Mesendoderm (in vitro differentiated cells): ENCODE results near the gene OGT.
"Not testable (repeated sequence)": the region's sequence is repeated elsewhere in the genome, so short reads cannot be mapped to it uniquely, and the experiment has no call there.

ENCODE experiments used
- DNase-seq: peaks from one replicate; pipeline ENCODE4 v3.0.0; 2013
- H2AK5ac ChIP-seq: 2 replicates; pipeline ENCODE4 v1.6.1; 2013; ENCODE audit warnings: low read length, inconsistent platforms
- H2BK120ac ChIP-seq: 2 replicates; pipeline ENCODE4 v1.6.1; 2013; ENCODE audit warnings: low read depth, mild to moderate bottlenecking, low read length, moderate library complexity, mixed read lengths
- H2BK15ac ChIP-seq: replicated peaks from 2 replicates; pipeline ENCODE4 v1.6.1; 2013; ENCODE audit warnings: low read depth, mild to moderate bottlenecking, moderate library complexity
- H2BK5ac ChIP-seq: 2 replicates; pipeline ENCODE4 v1.6.1; 2013; ENCODE audit warnings: low read length, inconsistent platforms
- H3K18ac ChIP-seq: 2 replicates; pipeline ENCODE4 v1.6.1; 2013; ENCODE audit warnings: mild to moderate bottlenecking, low read length, mixed read lengths
- H3K23ac ChIP-seq: one replicate; pipeline ENCODE4 v1.6.1; 2013; ENCODE audit warnings: low read length
- H3K27ac ChIP-seq: 2 replicates; pipeline ENCODE4 v1.5.1; 2013; ENCODE audit warnings: low read depth, mild to moderate bottlenecking, inconsistent platforms, low read length, moderate library complexity
- H3K27me3 ChIP-seq: 2 replicates; pipeline ENCODE4 v1.6.1; 2013; ENCODE audit warnings: low read length, control low read depth, mild to moderate bottlenecking, inconsistent platforms; ENCODE audit not compliant: insufficient read depth, poor library complexity
- H3K36me3 ChIP-seq: 2 replicates; pipeline ENCODE4 v1.6.1; 2013; ENCODE audit warnings: low read length, inconsistent platforms; ENCODE audit not compliant: control insufficient read depth, insufficient read depth
- H3K4ac ChIP-seq: one replicate; pipeline ENCODE4 v1.6.1; 2013; ENCODE audit warnings: low read depth, mild to moderate bottlenecking, low read length, moderate library complexity
- H3K4me1 ChIP-seq: 2 replicates; pipeline ENCODE4 v1.6.1; 2013; ENCODE audit warnings: low read depth, low read length, inconsistent platforms; ENCODE audit not compliant: control insufficient read depth
- H3K4me2 ChIP-seq: 2 replicates; pipeline ENCODE4 v1.6.1; 2013; ENCODE audit warnings: low read length
- H3K4me3 ChIP-seq: 2 replicates; pipeline ENCODE4 v1.5.1; 2013; ENCODE audit warnings: mild to moderate bottlenecking, low read length
- H3K56ac ChIP-seq: one replicate; pipeline ENCODE4 v1.6.1; 2013; ENCODE audit warnings: low read length
- H3K79me1 ChIP-seq: 2 replicates; pipeline ENCODE4 v1.6.1; 2013; ENCODE audit warnings: low read length, inconsistent platforms
- H3K79me2 ChIP-seq: 2 replicates; pipeline ENCODE4 v1.6.1; 2013; ENCODE audit warnings: mild to moderate bottlenecking, low read length; ENCODE audit not compliant: control insufficient read depth, insufficient read depth
- H3K9ac ChIP-seq: 2 replicates; pipeline ENCODE4 v1.6.1; 2013; ENCODE audit warnings: low read length, inconsistent platforms
- H4K5ac ChIP-seq: one replicate; pipeline ENCODE4 v1.6.1; 2013; ENCODE audit warnings: low read length
- H4K8ac ChIP-seq: one replicate; pipeline ENCODE4 v1.6.1; 2013; ENCODE audit warnings: low read depth, mild to moderate bottlenecking, control low read depth, low read length, moderate library complexity
- WGBS: extraction: QIAGEN DNeasy Blood & Tissue Kit; methylation state at CpG from one replicate; pipeline ENCODE4 v1.1.7; 2013; ENCODE audit warnings: low lambda C conversion rate, missing lambda C conversion rate; ENCODE audit not compliant: insufficient coverage; ENCODE audit errors: extremely low coverage; 5-methylcytosine and 5-hydroxymethylcytosine counted together

Gene OGT

DNA sequence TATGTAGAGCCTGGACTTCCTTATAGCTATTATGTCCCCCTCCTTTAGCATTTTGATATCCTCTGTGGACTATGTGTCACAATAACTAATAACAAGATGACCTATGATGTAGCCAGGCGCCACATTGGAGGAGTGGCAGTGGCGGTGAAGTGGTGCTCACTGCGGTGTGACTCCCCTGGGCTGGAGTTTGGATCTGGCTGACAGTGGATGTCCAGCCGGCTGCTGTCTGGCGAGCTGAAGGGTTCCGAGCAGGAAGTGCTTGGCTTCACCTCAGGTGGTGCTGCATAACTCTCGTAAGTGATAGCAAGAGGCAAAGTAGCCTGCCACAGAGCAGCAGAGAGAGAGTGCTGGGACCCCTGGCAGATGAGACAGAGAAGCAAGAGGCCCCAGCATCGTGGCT is 60.3 kb downstream of the OGT start:
- not testable (repeated sequence) for H3K79me2 ChIP-seq

DNA sequence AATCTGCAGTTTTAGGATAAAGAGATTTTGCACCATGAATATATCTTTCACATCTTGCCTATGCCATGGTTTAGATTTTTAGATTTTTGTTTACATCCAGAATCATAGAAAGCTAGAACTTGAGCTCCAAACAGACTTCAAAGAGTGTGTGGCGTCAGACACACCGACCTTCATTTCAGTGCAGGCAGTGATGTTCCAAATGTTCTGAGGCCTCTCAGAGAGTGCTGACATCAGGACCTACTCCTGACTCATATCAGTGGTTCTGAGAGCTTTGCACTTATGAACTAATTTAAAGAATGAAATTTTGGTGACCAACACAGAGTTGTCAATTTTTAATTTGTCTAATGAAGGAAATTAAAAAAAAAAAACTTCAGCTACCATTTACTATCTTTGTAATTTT is 67.1 kb downstream of the OGT start:
- H3K4me1 ChIP-seq = no peaks in the 10 kb centered on the region
- no peak overlapping the region for H2BK5ac ChIP-seq
- no peak overlapping the region for H3K23ac ChIP-seq
- H3K79me1 ChIP-seq = no peaks in the 10 kb centered on the region
- H3K79me2 ChIP-seq = no peaks in the 10 kb centered on the region
- no peak overlapping the region for H4K8ac ChIP-seq
- no peak overlapping the region for H4K5ac ChIP-seq
- H3K36me3 ChIP-seq = no peaks in the 10 kb centered on the region
- H2AK5ac ChIP-seq = no peak overlapping the region
- no peak overlapping the region for H3K4me3 ChIP-seq
- no peak overlapping the region for H3K4ac ChIP-seq
- H3K56ac ChIP-seq = no peak overlapping the region
- no peak for DNase-seq
- no CpG with 5 or more reads among the region's 2 CpGs for WGBS
- H2BK120ac ChIP-seq = no peak overlapping the region
- no peak overlapping the region for H2BK15ac ChIP-seq
- no peak overlapping the region for H3K4me2 ChIP-seq
- no peak overlapping the region for H3K9ac ChIP-seq
- no peaks in the 10 kb centered on the region for H3K27me3 ChIP-seq
- H3K27ac ChIP-seq = no peak overlapping the region
- H3K18ac ChIP-seq = no peak overlapping the region

More for the DNA sequence above, 60.3 kb downstream of the OGT start:
- H3K56ac ChIP-seq, H2BK120ac ChIP-seq, H4K5ac ChIP-seq, H3K4me3 ChIP-seq, H3K36me3 ChIP-seq, H2BK5ac ChIP-seq, H4K8ac ChIP-seq, H3K18ac ChIP-seq, H3K27ac ChIP-seq, H3K4ac ChIP-seq, H3K27me3 ChIP-seq, H2BK15ac ChIP-seq, H3K79me1 ChIP-seq, H3K9ac ChIP-seq, H3K4me2 ChIP-seq, H3K4me1 ChIP-seq, H2AK5ac ChIP-seq, H3K23ac ChIP-seq: not testable (repeated sequence)
- DNase-seq = peak; percentile 13
- WGBS = no CpG with 5 or more reads among the region's 8 CpGs

DNA sequence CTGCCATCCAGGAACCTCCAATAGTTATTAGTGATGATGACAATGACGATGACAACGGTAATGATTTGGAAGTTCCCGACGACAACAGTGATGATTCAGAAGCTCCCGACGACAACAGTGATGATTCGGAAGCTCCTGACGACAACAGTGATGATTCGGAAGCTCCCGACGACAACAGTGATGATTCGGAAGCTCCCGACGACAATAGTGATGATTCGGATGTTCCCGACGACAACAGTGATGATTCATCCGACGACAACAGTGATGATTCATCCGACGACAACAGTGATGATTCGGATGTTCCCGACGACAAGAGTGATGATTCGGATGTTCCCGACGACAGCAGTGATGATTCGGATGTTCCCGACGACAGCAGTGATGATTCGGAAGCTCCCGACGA is 70.7 kb downstream of the OGT start:
- no CpG with 5 or more reads among the region's 33 CpGs for WGBS
- no peaks in the 10 kb centered on the region for H3K36me3 ChIP-seq
- H2BK5ac ChIP-seq = no peak overlapping the region

DNA sequence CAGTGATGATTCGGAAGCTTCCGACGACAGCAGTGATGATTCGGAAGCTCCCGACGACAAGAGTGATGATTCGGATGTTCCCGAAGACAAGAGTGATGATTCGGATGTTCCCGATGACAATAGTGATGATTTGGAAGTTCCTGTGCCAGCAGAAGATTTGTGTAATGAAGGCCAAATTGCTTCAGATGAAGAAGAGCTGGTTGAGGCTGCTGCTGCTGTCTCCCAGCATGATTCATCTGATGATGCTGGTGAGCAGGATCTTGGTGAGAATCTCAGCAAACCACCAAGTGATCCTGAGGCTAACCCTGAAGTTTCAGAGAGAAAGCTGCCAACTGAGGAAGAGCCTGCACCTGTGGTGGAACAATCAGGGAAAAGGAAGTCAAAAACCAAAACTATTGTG is 71.2 kb downstream of the OGT start:
- no peak overlapping the region for H3K27ac ChIP-seq
- no peak overlapping the region for H3K4me2 ChIP-seq
- H3K18ac ChIP-seq = no peak overlapping the region
- no peaks in the 10 kb centered on the region for H3K27me3 ChIP-seq
- WGBS = no CpG with 5 or more reads among the region's 10 CpGs
- no peak overlapping the region for H3K56ac ChIP-seq
- DNase-seq = peak; percentile 10
- H4K5ac ChIP-seq = no peak overlapping the region
- H3K79me1 ChIP-seq = no peaks in the 10 kb centered on the region
- no peaks in the 10 kb centered on the region for H3K79me2 ChIP-seq
- no peak overlapping the region for H4K8ac ChIP-seq
- no peaks in the 10 kb centered on the region for H3K36me3 ChIP-seq
- H3K23ac ChIP-seq = no peak overlapping the region
- H3K4me3 ChIP-seq = no peak overlapping the region
- H2BK5ac ChIP-seq = no peak overlapping the region
- no peak overlapping the region for H2BK15ac ChIP-seq
- no peak overlapping the region for H2AK5ac ChIP-seq
- H3K4me1 ChIP-seq = no peaks in the 10 kb centered on the region
- H2BK120ac ChIP-seq = no peak overlapping the region
- no peak overlapping the region for H3K9ac ChIP-seq
- H3K4ac ChIP-seq = no peak overlapping the region

More for the DNA sequence above, 70.7 kb downstream of the OGT start:
- H3K4me1 ChIP-seq = no peaks in the 10 kb centered on the region
- no peak overlapping the region for H4K8ac ChIP-seq
- no peak overlapping the region for H3K4ac ChIP-seq
- H3K27me3 ChIP-seq = no peaks in the 10 kb centered on the region
- H3K27ac ChIP-seq = no peak overlapping the region
- H3K4me2 ChIP-seq = no peak overlapping the region
- no peaks in the 10 kb centered on the region for H3K79me1 ChIP-seq
- H3K79me2 ChIP-seq = no peaks in the 10 kb centered on the region
- H2BK15ac ChIP-seq = no peak overlapping the region
- H3K23ac ChIP-seq = no peak overlapping the region
- H2BK120ac ChIP-seq = no peak overlapping the region
- no peak overlapping the region for H3K9ac ChIP-seq
- no peak overlapping the region for H2AK5ac ChIP-seq
- H4K5ac ChIP-seq = no peak overlapping the region
- H3K56ac ChIP-seq = no peak overlapping the region
- no peak overlapping the region for H3K4me3 ChIP-seq
- H3K18ac ChIP-seq = no peak overlapping the region
- DNase-seq = peak; percentile 70

DNA sequence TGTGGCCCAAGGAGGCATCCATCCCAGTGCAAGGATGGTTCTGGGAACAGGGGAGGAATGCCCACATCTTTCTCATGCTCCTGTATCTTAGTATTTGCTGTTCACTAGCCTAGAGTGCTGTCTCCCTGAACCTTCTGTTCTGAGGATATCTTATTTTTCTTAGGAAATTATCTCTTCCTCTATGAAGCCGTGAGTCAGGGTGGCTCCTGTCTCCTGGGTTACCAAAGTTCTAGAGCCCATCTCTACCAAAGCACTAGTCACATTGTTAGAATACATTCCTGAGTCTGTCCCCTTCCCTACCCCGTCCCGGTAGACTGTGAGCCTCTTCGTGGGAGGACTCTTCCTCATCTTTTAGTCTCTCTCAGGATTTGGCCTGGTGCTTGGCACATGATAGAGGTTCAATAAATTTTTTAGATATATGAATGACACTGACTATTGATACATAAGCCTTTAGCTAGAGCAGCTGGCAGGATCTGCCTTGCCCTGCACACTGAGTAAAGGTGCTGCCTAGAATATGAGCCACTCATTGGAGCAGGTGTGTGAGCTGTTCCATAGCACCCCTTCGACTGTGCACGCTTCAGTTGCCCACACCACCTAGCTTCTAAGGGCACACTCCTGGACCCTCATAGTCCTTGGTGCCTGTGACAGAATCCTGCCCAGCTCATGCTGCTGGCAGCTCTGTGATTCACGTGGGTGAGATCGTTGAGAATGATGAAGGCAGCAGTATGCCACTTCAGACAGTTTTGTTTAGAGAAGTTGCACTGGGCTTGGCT is 72.1 kb downstream of the OGT start:
- no peak overlapping the region for H2BK120ac ChIP-seq
- no peak overlapping the region for H2AK5ac ChIP-seq
- no peak for DNase-seq
- H3K4me3 ChIP-seq = no peak overlapping the region
- no peak overlapping the region for H4K8ac ChIP-seq
- H3K4me1 ChIP-seq = no peaks in the 10 kb centered on the region
- no peak overlapping the region for H3K9ac ChIP-seq
- H3K4me2 ChIP-seq = no peak overlapping the region
- H3K79me1 ChIP-seq = no peaks in the 10 kb centered on the region
- no CpG with 5 or more reads among the region's 8 CpGs for WGBS
- no peak overlapping the region for H2BK15ac ChIP-seq
- no peaks in the 10 kb centered on the region for H3K79me2 ChIP-seq
- H2BK5ac ChIP-seq = no peak overlapping the region
- no peak overlapping the region for H4K5ac ChIP-seq
- H3K56ac ChIP-seq = no peak overlapping the region
- no peak overlapping the region for H3K23ac ChIP-seq
- H3K4ac ChIP-seq = no peak overlapping the region
- no peaks in the 10 kb centered on the region for H3K27me3 ChIP-seq
- no peak overlapping the region for H3K27ac ChIP-seq
- H3K18ac ChIP-seq = no peak overlapping the region
- H3K36me3 ChIP-seq = no peaks in the 10 kb centered on the region
